Measurements from ENCODE around the gene RGS7.
"Not testable (repeated sequence)": the region's sequence is repeated elsewhere in the genome, so short reads cannot be mapped to it uniquely, and the experiment has no call there.

The RGS7 gene

GRCh38 chr1:241212628-241213027 is 144.4 kb downstream of the RGS7 start:
- no peak for DNase-seq (ENCODE audit: low spot score)

GRCh38 chr1:241208910-241209379 is 148.1 kb downstream of the RGS7 start:
- DNase-seq (ENCODE audit: low spot score), result no peak

DNA sequence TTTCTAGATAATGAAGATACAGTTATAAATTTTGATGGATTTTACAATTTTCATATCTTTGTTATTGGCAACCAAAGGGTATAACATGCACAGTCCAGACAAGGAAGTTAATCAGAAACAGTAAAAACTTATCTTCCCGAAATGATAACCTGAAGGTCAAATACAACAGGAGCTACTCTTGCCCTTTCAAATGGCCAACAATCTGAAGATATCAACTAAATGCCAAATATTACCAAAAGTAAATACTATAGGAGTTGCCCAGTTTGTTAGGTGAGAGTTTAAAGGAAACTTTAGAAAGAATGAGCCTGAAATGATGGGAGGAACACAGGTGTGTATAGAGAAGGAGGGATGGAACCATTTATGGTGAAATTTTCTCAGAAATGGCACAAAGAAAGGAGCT is 153.2 kb downstream of the RGS7 start:
- DNase-seq (ENCODE audit: low spot score), result no peak

DNA sequence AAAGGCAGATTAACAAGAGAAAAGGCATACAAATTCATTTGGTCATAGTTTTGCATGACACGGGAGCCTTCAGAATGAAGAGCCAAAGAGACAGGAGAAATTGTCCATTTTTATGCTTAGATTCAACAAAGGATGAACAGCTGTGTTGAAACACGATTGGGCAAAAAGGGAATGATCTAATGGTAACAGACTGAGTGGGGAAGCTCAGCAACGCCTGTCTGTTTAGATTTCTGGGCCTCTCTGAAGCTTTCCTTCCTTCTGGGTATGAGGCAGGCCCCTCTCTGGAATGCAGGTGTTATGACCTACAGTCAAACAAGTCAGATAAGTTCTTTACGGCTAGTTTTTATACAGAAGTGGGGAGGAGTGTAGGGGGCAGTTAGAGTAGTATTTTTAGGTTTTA is 154.6 kb downstream of the RGS7 start:
- DNase-seq (ENCODE audit: low spot score), result no peak

DNA sequence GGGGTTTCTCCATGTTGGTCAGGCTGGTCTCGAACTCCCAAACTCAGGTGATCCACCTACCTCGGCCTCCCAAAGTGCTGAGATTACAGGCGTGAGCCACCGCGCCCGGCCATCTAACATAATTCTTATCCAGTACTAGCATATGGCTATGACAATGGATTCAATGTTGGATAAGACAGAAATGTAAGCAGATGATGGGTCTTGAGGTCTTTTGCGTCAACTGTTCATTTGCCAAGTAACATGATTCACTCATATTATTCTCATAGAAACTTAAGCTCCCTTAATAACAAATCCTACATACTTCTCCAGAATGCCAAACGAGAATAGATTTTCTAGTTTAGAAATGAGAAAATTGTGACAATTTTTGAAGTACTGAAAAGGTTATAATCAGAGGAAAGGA is 170.3 kb downstream of the RGS7 start:
- DNase-seq (ENCODE audit: low spot score), result no peak

GRCh38 chr1:241181971-241182370 is 175.0 kb downstream of the RGS7 start:
- DNase-seq (ENCODE audit: low spot score), result no peak

- DNase-seq (ENCODE audit: low spot score), result no peak
Observed at GRCh38 chr1:241181471-241181870, 175.5 kb downstream of the RGS7 start.

GRCh38 chr1:241180569-241180968 is 176.4 kb downstream of the RGS7 start:
- DNase-seq (ENCODE audit: low spot score), result no peak

DNA sequence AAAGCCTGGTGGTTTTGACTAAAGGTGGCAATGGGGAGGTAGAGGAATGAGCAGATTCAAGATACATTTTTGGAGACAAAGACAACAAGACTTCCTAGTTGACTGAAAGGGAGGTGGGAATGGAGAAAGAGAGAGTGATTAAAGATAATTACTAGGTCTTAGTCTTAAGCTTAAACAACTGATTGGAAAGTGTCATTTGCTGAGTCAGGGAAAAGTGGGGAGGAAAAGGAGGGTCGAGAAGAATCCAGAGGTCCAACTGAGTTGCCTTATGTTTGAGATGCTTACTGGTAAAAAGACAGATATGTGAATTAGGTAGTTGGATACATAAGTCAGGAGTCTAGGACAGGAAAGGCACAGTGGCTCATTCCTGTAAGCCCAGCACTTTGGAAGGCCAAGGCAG is 179.3 kb downstream of the RGS7 start:
- DNase-seq (ENCODE audit: low spot score), result no peak

DNA sequence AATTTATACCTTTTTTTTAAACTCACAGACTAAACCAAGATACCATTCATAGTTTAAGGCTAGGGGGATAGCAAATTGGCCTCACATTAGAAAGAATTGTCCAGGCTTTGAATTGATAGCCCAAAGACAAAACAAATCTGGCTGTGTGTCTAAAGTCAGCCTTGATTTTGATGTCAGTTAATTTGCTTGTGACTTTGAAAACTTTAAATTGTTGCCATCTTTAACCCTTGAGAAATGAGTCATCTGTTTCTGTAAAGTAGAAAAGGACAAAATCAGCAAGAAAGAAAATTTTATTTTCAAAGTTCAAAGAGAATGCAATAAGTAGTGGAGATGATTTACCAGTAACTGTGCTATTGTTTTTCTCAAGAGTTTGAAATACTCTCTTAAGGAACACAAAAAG is 184.5 kb downstream of the RGS7 start:
- DNase-seq (ENCODE audit: low spot score), result no peak

DNA sequence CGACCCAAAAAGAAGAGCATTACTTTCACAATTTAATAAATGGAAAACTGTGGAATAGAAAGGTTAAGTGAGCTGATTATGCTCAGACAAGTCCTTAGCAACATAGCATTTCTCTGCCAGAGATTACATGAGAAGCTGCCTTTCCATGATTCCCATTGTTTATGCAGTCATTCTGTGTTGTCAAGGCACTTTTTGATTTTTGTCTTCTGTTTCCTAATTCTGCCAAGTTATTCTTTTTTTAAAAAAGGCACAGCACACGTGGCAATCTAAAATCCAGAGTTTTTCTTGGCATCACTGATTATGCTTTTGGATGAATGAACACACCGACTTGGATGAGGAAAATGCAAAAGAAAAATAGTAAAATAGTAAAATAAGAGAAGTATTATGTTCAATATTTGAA is 185.0 kb downstream of the RGS7 start:
- DNase-seq (ENCODE audit: low spot score), result no peak

DNA sequence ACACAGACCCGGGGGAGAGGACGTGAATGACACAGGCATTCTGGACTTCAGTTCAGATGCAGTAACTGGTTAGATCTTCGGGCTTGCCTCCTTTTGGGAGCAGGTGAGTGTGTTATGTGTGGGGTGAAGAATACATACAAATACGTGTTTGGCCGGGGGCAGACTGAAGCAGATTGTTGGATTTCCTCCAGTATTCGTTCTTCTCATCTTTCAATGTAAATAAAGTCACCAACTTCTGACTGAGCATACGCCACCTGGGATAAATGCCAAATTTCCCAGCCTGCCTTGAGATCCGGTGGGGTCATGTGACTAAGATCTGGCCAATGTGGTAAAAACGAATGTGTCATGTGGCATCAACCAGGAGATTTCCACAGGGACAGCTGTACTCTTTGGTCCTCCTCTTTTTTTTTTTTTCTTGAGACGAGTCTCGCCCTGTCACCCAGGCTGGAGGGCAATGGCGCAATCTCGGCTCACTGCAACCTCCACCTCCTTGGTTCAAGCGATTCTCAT is 189.8 kb downstream of the RGS7 start:
- no peak for DNase-seq (ENCODE audit: low spot score)

GRCh38 chr1:241166625-241167024 is 190.4 kb downstream of the RGS7 start:
- DNase-seq (ENCODE audit: low spot score), result no peak

- DNase-seq (ENCODE audit: low spot score), result not testable (repeated sequence)
Observed at GRCh38 chr1:241165256-241165655, 191.7 kb downstream of the RGS7 start.

- DNase-seq (ENCODE audit: low spot score), result no peak
Observed at GRCh38 chr1:241163363-241163762, 193.6 kb downstream of the RGS7 start.

DNA sequence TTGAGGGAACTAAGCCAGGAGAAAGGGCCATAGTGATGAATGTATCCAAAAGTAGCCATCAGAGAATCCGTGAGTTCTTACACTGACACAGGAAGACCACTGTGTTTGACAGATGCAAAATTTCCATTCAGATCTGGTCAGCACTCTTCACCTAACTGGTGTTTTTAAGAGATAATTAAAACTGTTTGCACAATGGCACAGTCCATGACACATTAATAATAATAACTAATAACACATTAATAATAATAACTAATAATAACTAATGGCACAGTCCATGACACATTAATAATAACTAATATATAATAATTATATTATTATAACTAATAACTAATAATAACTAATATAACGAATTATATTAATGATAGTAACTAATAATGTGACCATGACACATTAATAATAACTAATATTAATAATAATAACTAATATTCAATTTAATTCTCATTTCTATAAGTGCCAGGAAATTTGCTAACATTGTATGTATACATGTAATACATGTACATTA is 195.8 kb downstream of the RGS7 start:
- no peak for DNase-seq (ENCODE audit: low spot score)

GRCh38 chr1:241157435-241157834 is 199.6 kb downstream of the RGS7 start:
- DNase-seq (ENCODE audit: low spot score), result no peak

GRCh38 chr1:241156231-241156965 is 200.6 kb downstream of the RGS7 start:
- DNase-seq (ENCODE audit: low spot score), result no peak

DNA sequence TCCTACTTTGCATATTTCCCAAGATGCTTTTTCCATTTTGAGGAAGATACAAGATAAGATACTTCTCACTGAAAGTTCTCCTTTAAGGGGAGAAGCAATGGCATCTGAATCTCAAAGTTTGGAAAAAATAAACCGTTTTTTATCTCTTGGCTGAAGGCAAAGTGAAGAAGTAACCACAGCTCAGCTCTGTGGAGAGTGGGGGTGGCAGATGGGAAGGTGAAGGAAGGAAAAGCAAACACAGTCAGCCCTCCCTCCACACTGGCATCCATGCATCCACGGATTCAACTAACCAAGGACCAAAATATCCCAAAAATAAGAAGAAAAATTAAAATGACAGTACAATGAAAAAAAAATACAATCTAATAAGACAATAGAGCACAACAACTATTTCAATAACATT is 211.1 kb downstream of the RGS7 start:
- DNase-seq (ENCODE audit: low spot score), result no peak

DNA sequence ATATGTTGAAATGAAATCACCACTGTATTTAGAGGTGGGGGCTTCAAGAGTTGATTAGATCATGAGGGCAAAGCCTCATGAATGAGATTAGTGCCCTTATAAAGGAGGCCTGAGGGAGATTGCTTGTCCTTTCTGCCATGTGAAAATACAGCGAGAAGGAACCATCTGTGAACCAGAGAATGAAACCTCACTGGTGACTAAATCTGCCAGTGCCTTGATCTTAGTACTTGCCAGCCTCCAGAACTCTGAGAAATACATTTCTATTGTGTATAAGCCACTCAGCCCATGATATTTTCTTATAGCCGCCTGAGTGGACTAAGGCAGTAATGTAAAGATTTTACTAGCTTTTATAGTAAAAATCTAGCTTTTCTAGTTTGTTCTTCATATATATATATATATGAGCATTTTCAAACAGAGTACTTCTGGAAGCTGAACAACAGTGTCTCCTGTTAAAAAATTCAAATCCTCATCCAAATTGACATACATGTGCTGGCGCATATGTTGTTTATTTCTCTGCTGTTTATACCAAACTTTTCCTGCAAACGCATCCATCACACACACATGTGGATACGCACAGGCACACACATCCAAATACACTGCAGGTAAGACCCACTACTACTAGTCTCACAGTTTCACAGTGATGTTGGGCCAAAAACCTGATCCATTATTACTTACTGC is 213.1 kb downstream of the RGS7 start:
- DNase-seq (ENCODE audit: low spot score), result no peak

DNA sequence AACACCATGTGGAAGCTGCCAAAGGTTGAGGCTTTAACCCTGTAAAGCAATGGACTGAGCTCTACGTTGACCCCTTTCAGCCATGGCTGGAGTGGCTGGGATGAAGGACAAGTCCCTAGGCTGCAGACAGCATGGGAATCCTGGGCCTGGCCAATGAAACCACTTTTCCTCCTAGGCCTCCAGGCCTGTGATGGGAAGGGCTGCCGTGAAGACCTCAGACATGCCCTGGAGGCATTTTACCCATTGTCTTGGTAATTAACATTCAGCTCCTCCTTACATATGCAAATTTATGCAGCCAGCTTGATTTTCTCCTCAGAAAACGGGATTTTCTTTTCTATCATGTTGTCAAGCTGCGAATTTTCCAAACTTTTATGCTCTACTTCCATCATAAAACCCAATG is 214.5 kb downstream of the RGS7 start:
- DNase-seq (ENCODE audit: low spot score), result no peak

DNA sequence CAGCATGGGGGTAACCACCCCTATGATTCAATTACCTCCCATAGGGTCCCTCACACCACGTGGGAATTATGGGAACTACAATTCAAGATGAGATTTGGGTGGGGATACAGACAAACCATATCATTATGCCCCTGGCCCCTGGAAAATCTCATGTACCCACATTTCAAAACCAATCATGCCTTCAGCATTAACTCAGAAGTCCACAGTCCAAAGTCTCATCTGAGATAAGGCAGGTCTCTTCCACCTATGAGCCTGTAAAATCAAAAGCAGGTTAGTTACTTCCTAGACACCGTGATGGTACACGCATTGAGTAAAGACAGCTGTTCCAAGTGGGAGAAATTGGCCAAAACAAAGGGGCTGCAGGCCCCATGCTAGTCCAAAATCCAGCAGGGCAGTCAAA is 215.4 kb downstream of the RGS7 start:
- not testable (repeated sequence) for DNase-seq (ENCODE audit: low spot score)

- DNase-seq (ENCODE audit: low spot score), result no peak
Observed at GRCh38 chr1:241140670-241141069, 216.3 kb downstream of the RGS7 start.

Measured in HuH-7.5 (cell line).